GM21423 (cell line): ENCODE data around the gene GDPD4.

Experiments
- ATAC-seq: cut with Tn5 transposase; IDR thresholded peaks from one replicate; pipeline ENCODE4 v1.9.1; 2021; ENCODE audit warnings: mild to moderate bottlenecking, moderate library complexity; ENCODE audit not compliant: unreplicated experiment

GDPD4 gene

DNA sequence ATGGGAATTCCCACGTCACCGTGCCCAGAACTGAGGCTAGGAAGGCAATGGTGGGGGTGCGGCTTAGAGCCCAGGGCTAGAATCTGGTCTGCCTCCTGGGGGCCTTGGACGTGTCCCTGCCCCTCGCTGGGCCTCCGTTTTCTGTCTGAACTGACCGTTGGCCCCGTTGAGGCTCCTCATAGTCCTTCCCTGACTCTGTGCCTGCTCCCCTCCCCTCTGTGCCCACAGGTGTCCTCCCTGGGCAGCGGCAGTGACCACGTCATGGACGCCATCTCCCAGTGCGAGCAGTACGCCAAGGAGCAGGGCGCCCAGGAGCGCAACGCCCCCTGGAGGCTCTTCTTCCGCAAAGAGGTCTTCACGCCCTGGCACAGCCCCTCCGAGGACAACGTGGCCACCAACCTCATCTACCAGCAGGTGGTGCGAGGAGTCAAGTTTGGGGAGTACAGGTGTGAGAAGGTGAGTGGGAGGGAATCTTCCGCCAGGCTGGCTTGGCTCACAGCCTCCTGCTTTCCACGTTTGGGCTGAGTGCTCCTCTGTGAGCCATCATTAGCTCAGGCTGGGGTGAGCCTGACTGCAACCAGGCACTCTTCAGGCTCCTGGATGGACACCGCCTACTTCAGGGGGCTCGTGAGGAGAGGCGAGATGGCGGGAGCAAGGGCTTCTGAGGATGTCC lies 109.5 kb downstream of the GDPD4 start:
- no peak for ATAC-seq

DNA sequence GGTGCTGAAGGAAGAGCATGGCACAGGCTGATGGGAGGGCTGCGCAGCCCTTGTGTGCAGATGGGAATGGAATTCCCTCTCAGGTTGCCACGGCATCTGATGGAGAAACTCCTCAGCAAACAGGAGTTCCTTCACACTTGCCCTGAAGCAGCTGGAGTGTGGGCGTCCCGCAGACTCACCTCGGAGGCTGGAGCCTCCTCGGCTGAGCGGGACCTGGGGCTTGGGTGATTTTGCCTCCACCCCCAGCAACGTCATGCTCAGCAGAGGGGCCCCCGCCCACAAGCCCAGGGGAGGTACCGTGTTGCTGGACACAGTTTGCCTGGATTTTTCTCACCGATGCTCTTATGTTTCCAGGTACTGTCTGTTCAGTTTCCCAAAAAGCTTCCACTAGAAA lies 110.1 kb downstream of the GDPD4 start:
- no peak for ATAC-seq

DNA sequence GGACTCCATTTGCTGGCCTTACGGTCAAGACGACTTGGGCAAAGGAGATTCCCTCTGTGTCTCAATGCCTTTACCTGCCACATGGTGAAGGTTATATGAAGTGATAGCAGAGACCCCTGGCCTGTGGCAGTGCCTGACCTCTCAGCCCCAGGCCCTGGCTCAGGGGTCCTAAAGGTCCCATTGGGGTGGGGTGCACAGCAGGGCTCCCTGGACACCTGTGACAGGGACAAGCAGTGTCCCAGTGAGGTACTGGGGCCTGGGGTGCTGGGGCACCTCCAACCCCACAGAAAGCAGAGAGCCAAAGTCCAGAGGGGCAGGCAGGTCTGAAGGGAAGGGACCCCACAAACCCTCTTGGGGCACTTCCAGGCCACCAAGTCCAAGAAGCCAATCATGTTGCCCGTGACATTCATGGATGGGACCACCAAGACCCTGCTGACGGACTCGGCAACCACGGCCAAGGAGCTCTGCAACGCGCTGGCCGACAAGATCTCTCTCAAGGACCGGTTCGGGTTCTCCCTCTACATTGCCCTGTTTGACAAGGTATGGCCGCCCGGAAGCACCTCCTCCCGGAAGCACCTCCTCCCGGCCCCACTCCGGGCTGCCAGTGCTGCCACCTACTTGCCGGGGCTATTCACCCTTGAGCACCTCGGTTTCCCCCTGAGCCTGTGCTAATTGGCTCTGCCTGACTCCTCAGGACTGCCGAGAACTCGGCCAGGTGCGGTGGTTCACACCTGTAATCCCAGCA lies 111.0 kb downstream of the GDPD4 start:
- no peak for ATAC-seq

DNA sequence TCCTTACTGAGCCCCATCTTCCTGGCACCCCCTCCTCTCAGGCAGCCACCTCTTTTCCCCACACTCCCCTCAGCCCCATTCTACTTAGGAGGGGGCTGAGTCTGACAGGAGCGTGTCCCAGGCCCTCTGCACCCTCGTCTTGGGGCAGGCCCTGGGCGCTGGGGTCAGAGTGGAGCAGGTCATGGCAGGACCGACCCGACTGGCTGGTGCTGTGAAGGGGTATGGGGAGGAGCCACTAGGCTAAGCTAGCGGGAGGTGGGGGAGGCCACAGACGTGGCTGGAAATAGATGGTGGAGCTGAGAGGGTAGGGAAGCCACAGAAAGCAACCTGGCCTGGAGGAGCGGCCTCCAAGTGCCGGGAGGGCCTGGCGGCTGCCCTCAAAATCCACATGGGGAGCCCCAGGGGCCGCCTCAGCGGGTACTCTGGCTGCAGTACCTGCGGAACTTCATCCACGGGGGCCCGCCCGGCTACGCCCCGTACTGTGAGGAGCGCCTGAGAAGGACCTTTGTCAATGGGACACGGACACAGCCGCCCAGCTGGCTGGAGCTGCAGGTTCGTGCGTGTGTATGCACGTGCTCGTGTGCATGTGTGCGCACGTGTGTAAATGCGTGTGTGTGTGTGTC lies 111.8 kb downstream of the GDPD4 start:
- ATAC-seq: no peak

DNA sequence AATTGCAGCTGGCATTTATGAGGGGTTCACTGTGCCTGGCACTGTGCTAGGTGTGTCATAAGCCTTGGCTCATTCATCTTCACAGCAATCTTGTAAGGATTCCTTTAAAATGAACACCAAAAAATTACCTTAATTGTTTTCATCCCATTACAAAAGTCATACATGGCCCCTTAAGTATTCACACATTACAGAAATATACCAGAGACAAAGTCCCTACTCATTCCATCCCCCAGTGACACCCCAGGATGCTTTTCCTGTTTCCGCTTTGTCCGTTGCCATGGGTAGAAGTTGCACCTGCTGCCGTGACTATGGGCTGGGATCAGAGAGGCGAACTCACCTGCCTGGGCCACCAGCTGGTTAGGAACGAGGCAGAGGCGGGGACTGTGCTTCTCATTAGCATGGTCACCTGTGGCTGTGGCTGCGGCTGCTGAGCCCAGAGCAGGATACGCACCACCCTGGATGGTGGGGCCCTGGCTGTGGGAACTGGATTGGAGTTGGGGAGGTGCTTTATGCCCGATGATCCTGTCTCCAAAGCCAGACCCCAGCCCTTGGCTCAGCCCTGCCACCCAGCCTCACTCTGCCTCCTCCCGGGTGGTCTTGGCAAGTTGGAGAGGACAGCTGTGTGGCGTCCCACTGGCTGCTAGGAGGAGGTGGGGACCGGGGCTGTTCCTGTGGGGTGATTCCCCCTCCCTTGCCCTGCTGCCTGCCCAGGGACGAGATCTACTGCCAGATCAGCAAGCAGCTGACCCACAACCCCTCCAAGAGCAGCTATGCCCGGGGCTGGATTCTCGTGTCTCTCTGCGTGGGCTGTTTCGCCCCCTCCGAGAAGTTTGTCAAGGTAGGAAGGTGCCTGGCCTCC lies 112.6 kb downstream of the GDPD4 start:
- no peak for ATAC-seq

DNA sequence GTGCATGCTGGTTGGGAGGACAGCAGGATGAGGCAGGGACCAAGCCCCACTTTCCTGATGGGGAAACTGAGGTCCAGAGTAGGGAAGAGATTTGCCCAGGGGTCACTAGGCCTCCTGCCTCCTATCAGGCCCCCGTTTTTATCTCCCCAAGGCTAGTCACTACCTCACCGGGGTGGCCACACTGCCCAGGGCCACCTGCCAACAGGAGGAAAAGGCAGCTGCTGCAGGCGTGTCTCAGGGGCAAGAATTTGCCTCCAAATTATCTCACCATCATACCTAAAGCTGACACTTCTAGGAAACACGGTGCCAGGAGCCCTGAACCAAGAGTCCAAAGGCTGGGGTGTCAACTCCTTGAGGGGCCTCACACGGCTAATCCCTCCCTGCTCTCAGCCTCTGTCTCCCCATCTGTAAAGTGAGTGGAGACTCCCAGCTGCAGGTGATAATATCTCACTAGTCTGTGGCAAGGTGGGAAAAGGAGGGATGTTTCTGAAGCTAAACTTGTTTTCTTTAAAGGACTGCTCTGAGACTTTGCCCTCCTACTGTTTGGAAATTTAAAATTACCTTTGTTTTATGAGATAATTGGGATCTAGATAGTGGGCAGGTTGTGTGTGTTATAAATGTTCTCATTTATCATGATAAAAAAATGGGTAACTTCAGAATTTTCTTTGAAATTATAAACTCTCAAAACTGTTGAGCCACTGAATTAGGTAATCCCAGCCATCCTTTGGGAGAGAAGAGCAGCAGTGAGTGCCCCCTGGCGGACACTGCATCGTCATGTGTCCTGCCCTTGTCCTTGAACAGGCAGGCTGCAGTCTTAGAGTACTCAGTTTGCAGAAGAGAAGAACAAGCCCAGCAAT lies 113.5 kb downstream of the GDPD4 start:
- no peak for ATAC-seq

DNA sequence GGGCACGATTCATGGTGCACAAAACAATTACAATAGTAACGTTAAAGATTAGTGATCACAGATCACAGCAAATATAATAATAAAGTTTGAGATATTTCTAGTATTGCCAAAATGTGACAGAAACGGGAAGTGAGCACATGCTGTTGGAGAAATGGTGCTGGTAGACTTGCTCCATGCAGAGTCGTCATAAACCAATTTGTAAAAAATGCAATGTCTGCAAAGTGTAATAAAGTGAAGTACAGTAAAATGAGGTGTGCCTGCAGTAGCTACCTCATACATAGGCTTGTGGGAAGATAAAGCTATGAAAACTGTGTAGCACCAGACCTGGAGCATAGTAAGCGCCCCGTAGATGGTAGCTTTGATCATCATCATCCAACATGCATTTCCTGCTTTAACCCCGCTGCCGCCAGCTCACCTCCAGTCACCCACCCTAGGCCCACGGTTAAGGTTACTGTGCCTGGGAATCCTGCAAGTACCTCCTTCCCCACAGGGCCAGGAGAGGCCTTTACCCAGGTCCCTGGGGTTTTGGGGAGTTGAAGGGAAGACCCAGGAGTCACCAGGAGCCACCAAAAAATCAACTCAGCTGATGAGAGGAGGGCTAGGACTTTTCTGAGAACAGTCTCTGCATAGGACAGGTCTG lies 114.3 kb downstream of the GDPD4 start:
- ATAC-seq: no peak

DNA sequence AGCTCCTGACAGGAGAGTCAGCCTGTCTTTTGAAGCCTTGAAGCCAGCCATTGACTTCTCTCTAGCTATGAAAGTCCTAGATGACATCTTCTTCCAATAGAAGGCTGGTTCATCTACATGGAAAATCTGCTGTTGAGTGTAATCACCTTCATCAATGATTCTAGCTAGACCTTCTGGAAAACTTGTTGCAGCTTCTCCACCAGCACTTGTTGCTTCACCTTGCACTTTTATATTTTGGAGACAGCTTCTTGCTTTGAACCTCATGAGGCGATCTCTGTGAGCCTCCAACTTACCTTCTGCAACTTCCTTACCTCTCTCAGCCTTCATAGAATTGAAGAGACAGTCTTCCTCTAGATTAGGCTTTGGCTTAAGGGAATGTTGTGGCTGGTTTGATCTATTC lies 115.2 kb downstream of the GDPD4 start:
- ATAC-seq: no peak

DNA sequence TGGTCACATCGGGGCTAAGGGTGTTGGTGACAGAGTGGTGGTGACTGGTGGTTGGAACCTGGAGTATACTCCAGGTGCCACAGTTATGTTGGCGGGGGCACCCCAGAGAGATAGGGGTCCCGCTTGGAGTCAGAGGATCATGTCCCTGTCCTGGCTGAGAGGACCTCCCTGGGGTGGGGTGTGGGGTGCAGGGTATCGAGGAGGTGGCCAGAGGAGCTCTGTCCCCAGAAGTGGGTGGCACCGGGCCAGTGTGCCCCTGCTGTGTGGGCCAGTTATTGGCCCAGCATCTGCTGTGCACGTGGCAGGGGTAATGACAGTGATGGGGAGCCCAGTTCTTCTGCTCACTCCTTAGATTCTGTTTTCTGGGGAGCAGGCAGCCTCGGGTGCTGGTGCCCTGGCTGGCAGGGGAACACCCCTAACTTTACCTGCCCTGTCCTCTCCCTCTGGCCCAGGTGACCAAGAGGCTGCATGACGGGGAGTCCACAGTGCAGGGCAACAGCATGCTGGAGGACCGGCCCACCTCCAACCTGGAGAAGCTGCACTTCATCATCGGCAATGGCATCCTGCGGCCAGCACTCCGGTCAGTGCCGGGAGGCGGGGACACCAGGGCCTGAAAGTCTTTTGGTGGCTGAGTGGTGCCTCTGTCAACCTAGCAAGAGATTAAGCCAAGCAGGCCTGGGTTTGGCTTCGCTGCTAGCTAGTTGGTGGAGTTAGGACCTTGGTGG lies 117.2 kb downstream of the GDPD4 start:
- ATAC-seq: no peak

DNA sequence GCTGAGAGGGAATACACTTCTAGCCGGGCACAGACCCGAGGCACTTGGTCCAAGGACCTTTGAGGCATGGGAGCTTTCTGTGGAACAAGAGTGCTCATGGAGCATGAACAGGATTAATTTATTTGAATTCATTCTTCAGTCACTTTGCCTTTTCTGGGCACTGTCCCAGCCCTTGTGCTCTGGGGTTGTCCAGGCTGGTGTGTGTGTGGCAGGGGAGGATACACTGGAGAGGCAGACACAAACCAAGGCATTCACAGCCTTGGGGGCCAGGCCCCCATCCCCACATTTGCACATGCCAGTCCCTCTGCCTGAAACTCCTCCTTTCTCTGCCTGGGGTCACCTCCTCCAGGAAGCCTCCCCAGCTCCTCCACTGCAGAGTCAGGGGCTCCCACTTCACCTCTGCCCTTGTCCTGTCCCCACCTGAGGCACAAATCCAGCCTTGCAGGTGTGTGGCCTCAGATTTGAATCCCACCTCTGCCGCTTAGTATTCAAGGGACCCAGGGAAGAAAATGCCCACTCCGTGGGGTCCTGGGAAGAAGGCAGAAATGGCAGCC lies 118.0 kb downstream of the GDPD4 start:
- ATAC-seq: no peak

DNA sequence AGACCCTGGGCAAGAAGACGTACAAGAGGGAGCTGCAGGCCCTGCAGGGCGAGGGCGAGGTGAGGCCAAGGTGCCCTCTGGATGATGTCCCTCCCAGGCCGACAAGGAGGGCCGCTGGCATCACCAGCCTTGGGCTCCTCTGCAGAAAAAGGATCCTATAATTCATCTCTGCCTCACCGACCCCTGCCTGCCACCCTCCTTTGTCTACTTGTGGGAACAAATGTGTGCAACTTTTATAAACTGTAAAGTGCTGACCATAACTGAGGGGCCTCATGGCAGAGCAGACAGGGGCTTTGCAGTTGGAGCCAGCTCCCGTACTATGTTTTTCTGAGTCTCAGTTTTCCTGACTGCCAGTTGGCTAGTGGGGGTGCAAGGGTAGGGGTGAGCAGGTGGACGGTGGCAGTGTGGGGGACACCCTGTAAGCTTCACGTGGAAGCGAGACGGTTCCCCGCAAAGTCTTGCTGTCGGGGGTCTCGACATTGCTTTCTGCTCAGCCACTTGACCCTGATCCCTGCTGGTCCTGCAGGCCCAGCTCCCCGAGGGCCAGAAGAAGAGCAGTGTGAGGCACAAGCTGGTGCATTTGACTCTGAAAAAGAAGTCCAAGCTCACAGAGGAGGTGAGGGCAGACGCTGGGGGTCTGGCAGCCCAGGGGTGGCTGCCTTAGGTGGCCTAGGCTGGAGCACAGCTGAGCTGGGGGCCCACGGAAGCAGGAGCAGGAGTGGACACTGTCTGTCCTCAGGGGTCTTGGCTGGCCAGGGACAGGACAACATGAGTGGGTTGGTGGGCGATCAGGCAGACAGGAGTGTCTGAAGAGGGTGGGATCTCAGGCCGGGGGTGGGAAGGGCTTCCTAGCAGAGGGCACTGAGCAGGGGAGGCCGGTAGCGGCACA lies 118.7 kb downstream of the GDPD4 start:
- ATAC-seq: no peak

DNA sequence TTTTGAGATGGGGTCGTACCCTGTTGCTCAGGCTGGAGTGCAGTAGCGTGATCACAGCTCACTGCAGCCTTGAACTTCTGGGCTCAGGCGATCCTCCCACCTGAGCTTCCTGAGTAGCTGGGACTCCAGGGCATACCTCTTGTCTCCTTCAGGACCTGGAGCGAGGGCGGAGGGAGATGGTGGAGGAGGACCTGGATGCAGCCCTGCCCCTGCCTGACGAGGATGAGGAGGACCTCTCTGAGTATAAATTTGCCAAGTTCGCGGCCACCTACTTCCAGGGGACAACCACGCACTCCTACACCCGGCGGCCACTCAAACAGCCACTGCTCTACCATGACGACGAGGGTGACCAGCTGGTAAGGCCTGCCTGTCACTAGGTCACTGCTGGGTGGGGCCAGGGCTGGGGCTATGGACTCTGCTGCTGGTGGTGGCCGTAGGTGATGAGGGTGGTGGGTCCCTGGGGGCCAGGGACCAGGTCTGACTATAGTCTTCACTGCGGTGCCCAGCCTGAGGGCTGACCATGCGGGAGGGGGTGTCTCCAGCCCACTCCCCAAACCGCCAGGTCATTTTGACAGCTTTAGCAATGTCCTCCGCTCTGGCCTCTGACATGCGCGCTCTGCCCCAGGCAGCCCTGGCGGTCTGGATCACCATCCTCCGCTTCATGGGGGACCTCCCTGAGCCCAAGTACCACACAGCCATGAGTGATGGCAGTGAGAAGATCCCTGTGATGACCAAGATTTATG lies 119.5 kb downstream of the GDPD4 start:
- no peak for ATAC-seq

DNA sequence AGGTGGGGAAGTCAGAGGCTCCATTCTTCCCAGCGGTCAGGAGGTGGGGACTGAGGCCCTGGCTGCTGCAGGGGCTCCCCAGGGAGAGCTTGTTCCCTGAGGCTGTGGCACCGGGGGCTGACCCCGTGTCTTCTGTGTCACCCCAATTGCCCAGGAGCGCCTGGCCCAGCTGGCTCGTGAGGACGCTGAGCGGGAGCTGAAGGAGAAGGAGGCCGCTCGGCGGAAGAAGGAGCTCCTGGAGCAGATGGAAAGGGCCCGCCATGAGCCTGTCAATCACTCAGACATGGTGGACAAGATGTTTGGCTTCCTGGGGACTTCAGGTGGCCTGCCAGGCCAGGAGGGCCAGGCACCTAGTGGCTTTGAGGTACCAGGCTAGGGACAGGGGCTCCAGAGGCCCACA lies 120.3 kb downstream of the GDPD4 start:
- no peak for ATAC-seq

DNA sequence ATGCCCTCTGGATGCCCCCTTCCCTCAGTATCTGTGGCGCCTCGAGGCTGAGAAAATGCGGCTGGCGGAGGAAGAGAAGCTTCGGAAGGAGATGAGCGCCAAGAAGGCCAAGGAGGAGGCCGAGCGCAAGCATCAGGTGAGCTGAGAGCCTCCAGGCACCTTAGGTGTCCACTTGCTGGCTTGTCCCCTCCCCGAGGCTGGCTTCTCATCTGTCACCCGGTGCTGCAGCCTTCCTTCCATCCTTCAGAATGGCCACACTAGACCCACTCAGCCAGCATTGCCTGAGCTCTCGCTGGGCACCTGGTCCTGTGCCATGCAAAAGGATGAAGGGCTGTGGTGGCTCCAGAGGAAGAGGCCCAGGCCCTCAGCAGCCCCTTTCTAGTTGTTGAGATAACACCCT lies 121.1 kb downstream of the GDPD4 start:
- no peak for ATAC-seq

DNA sequence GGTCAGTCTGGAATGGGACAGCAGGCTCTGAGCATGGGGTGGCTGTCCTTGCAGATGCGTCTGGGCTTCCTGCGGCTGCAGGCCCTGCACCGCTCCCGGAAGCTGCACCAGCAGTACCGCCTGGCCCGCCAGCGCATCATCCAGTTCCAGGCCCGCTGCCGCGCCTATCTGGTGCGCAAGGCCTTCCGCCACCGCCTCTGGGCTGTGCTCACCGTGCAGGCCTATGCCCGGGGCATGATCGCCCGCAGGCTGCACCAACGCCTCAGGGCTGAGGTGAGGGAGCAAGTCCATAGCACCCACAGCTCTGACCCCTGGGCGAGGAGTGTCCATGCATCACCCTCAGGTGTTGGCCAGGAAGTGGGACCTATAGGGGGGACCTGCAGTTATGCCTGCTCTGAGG lies 121.8 kb downstream of the GDPD4 start:
- no peak for ATAC-seq

DNA sequence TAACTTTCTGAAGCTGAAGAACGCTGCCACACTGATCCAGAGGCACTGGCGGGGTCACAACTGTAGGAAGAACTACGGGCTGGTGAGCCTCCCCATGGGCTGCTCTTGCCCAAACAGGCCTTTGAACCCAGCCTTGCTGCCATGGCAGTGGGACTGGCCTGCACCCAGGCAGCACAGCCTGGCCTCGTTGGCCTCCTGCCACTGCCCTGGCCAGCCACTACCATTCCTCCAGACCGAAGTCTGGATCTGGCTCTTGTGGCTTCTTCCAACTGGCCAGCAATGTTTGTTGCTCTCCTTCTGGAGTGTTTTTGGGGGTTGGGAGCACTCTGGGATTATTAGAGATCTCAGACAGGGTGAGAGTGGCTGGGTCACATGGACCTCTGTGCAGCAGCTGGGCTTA lies 122.4 kb downstream of the GDPD4 start:
- ATAC-seq: no peak

DNA sequence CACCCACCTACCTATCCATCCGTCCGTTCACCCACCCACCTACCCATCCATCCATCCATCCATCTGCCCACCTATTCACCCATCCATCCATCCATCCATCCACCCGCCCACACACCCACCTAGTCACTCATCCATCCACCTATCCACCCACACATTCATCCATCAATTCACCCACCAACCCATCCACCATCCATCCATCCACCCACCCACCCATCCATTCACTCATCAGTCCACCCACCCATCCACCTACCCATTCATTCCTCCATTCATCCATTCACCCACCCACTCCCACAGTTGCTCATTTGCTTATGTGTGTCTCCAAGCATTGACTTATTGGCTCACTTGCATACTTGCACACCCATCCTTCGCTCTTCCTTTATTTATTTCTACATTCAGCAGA lies 123.3 kb downstream of the GDPD4 start:
- ATAC-seq: no peak
